PC-3 (cell line): ENCODE measurements around the gene FREY1. TPM values are rescaled to one million over a fixed set of nuclear protein-coding genes. Genes with fewer than 3 reads are reported as not detected.
"Not testable (repeated sequence)": the region's sequence is repeated elsewhere in the genome, so short reads cannot be mapped to it uniquely, and the experiment has no call there.

Experiments used
- ATAC-seq: fragments of 200-7000 bp; cut with Tn5 transposase; 2 replicates; pipeline ENCODE4 v1.9.1; 2020; ENCODE audit warnings: mild to moderate bottlenecking, moderate library complexity
- BruUV-seq: library from RNA; stranded (reverse); fragments of 400-500 nt; replicated peaks from 2 replicates; lab custom pipeline; 2021; lab: Mats Ljungman, UMichigan
- CTCF ChIA-PET: fragments of 300-600 bp; sonication (Branson Sonifier 250); formaldehyde crosslinking; loops from one replicate; lab custom pipeline; 2022; ENCODE audit warnings: antibody characterized with exemption; lab: Charles Lee
- POLR2A ChIA-PET: fragments of 300-600 bp; sonication (Branson Sonifier 250); formaldehyde crosslinking; loops from one replicate; lab custom pipeline; 2022; ENCODE audit warnings: antibody characterized with exemption; ENCODE audit not compliant: unreplicated experiment; lab: Charles Lee
- DNase-seq: peaks from one replicate; pipeline ENCODE4 v3.0.0-alpha.2; 2015
- H2AFZ ChIP-seq: fragments of 300-600 bp; sonication (generic); 2 replicates; pipeline ENCODE4 v1.6.0; 2016; ENCODE audit warnings: antibody characterized with exemption, low read length
- H3F3A ChIP-seq: fragments of 300-600 bp; sonication (generic); one replicate; pipeline ENCODE4 v1.6.0; 2017; ENCODE audit warnings: antibody characterized with exemption, low read length, control low read depth, mild to moderate bottlenecking; ENCODE audit not compliant: unreplicated experiment
- H3K27ac ChIP-seq: fragments of 300-600 bp; sonication (generic); 2 replicates; pipeline ENCODE4 v1.5.1; 2016; ENCODE audit warnings: mild to moderate bottlenecking, low read length
- H3K27me3 ChIP-seq: fragments of 300-600 bp; sonication (generic); 2 replicates; pipeline ENCODE4 v1.6.1; 2016; ENCODE audit warnings: low read length, mixed read lengths
- H3K36me3 ChIP-seq: fragments of 300-600 bp; sonication (generic); 2 replicates; pipeline ENCODE4 v1.6.1; 2016; ENCODE audit warnings: low read depth, mixed run types, low read length, mixed read lengths
- H3K4me1 ChIP-seq: fragments of 300-600 bp; sonication (generic); 2 replicates; pipeline ENCODE4 v1.5.1; 2016; ENCODE audit warnings: low read length; ENCODE audit not compliant: insufficient read depth
- H3K4me2 ChIP-seq: fragments of 300-600 bp; sonication (generic); 2 replicates; pipeline ENCODE4 v1.6.0; 2016; ENCODE audit warnings: low read length
- H3K4me3 ChIP-seq: fragments of 300-600 bp; sonication (generic); 2 replicates; pipeline ENCODE4 v1.5.1; 2016; ENCODE audit warnings: mild to moderate bottlenecking, low read length, mixed read lengths
- H3K79me2 ChIP-seq: fragments of 300-600 bp; sonication (generic); 2 replicates; pipeline ENCODE4 v1.6.1; 2017; ENCODE audit warnings: low read length, mixed read lengths
- H3K9ac ChIP-seq: fragments of 300-600 bp; sonication (generic); 2 replicates; pipeline ENCODE4 v1.6.0; 2016; ENCODE audit warnings: mild to moderate bottlenecking, low read length
- H3K9me2 ChIP-seq: fragments of 300-600 bp; sonication (generic); replicated peaks from 2 replicates; pipeline ENCODE4 v1.6.1; 2016; ENCODE audit warnings: mixed run types, low read length, mixed read lengths
- H3K9me3 ChIP-seq: fragments of 300-600 bp; sonication (generic); 2 replicates; pipeline ENCODE4 v1.6.1; 2016; ENCODE audit warnings: low read length, mixed read lengths
- H4K20me1 ChIP-seq: fragments of 300-600 bp; sonication (generic); 2 replicates; pipeline ENCODE4 v1.6.1; 2016; ENCODE audit warnings: low read length, mixed read lengths
- EZH2 ChIP-seq: fragments of 300-600 bp; sonication (generic); IDR thresholded peaks from one replicate; pipeline ENCODE4 v1.6.1; 2017; ENCODE audit warnings: antibody characterized with exemption, mild to moderate bottlenecking, low read length; ENCODE audit not compliant: unreplicated experiment
- EZH2phosphoT487 ChIP-seq: fragments of 300-600 bp; sonication (generic); IDR thresholded peaks from 2 replicates; pipeline ENCODE4 v1.6.1; 2018; ENCODE audit warnings: mild to moderate bottlenecking, antibody characterized with exemption, low read length, borderline replicate concordance
- intact Hi-C: fragments of 100-400 bp; cut with micrococcal nuclease; formaldehyde crosslinking; loops from 2 replicates; pipeline ENCODE4 v1.9.0; 2023
- total RNA-seq: library from RNA; depleted of rRNA; stranded (reverse); fragments of >200 nt; gene quantifications from 2 replicates; pipeline ENCODE4 v1.2.3, GENCODE V29; 2014
- TF ChIP-seq, protein P1 (sequence below): fragments of 300-600 bp; sonication (generic); conservative IDR thresholded peaks from 2 replicates; pipeline ENCODE4 v1.5.1; 2017; ENCODE audit warnings: antibody characterized with exemption, low read depth, mild to moderate bottlenecking, low read length

The FREY1 gene
- total RNA-seq, 1 experiment from 2014 or later, result 0.15 TPM

GRCh38 chr11:45901626-45902025 is 5.4 kb downstream of the FREY1 start:
- TF ChIP-seq, protein P1, sequence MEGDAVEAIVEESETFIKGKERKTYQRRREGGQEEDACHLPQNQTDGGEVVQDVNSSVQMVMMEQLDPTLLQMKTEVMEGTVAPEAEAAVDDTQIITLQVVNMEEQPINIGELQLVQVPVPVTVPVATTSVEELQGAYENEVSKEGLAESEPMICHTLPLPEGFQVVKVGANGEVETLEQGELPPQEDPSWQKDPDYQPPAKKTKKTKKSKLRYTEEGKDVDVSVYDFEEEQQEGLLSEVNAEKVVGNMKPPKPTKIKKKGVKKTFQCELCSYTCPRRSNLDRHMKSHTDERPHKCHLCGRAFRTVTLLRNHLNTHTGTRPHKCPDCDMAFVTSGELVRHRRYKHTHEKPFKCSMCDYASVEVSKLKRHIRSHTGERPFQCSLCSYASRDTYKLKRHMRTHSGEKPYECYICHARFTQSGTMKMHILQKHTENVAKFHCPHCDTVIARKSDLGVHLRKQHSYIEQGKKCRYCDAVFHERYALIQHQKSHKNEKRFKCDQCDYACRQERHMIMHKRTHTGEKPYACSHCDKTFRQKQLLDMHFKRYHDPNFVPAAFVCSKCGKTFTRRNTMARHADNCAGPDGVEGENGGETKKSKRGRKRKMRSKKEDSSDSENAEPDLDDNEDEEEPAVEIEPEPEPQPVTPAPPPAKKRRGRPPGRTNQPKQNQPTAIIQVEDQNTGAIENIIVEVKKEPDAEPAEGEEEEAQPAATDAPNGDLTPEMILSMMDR, result no peak
- TF ChIP-seq EZH2 (no peak), EZH2phosphoT487 (no peak)
- H3F3A ChIP-seq, result no peaks in the 10 kb centered on the region
- ATAC-seq (no peak), DNase-seq (no peak)
- no peak overlapping the region for H3K4me3 ChIP-seq
- BruUV-seq, result no TSS peak
- H3K9me3 ChIP-seq, result no peaks in the 10 kb centered on the region
- no peaks in the 10 kb centered on the region for H4K20me1 ChIP-seq
- ChIA-PET POLR2A (no interaction called here), CTCF (no interaction called here)
- H3K4me1 ChIP-seq, result 0 out of 2 replicates have a peak, but pooled peaks cover 7% of the 10 kb centered on the region
- no peaks in the 10 kb centered on the region for H3K79me2 ChIP-seq
- H2AFZ ChIP-seq, result no peak overlapping the region
- H3K9ac ChIP-seq, result no peak overlapping the region
- intact Hi-C loops, result no loop called here
- H3K27me3 ChIP-seq, result no peaks in the 10 kb centered on the region
- H3K4me2 ChIP-seq, result no peak overlapping the region
- H3K36me3 ChIP-seq, result no peaks in the 10 kb centered on the region
- H3K27ac ChIP-seq, result no peak overlapping the region
- no peaks in the 10 kb centered on the region for H3K9me2 ChIP-seq

GRCh38 chr11:45900916-45901617 is 6.0 kb downstream of the FREY1 start:
- BruUV-seq, result no TSS peak
- Histone ChIP-seq H3K4me1 (0 out of 2 replicates have a peak, but pooled peaks cover 7% of the 10 kb centered on the region), H3K9me2 (no peaks in the 10 kb centered on the region), H3K4me2 (peak overlapping the region; percentile 89), H3F3A (no peaks in the 10 kb centered on the region), H2AFZ (no peak overlapping the region), H3K27ac (no peak overlapping the region), H4K20me1 (no peaks in the 10 kb centered on the region), H3K27me3 (no peaks in the 10 kb centered on the region), H3K4me3 (peak overlapping the region; percentile 66), H3K36me3 (no peaks in the 10 kb centered on the region), H3K9me3 (no peaks in the 10 kb centered on the region), H3K79me2 (no peaks in the 10 kb centered on the region), H3K9ac (no peak overlapping the region)
- ATAC-seq (no peak), DNase-seq (no peak)
- intact Hi-C loops, result no loop called here
- CTCF ChIA-PET, result no interaction called here
- POLR2A ChIA-PET, result no interaction called here
- TF ChIP-seq EZH2phosphoT487 (no peak), EZH2 (no peak)
- TF ChIP-seq, protein P1, result no peak

- H3K36me3 ChIP-seq, H4K20me1 ChIP-seq, BruUV-seq, H3K79me2 ChIP-seq, intact Hi-C loops, DNase-seq, H3K27me3 ChIP-seq, H3K27ac ChIP-seq, H3K9me2 ChIP-seq, POLR2A ChIA-PET, H3K4me1 ChIP-seq, H3F3A ChIP-seq, H3K9me3 ChIP-seq, CTCF ChIA-PET: not testable (repeated sequence)
- Histone ChIP-seq H2AFZ (0 out of 2 replicates have a peak overlapping the region, but pooled peaks have one; percentile 48), H3K9ac (peak overlapping the region; percentile 15; the same call in 1 of the 2 replicates), H3K4me3 (peak overlapping the region; percentile 66), H3K4me2 (peak overlapping the region; percentile 89)
- peak; percentile 42 for ATAC-seq
These were observed 6.8 kb downstream of the FREY1 start for GRCh38 chr11:45900175-45900800.
